IMR-90 (cell line): Measurements from ENCODE around the gene STRA6. TPM values are rescaled to one million over a fixed set of nuclear protein-coding genes. Genes with fewer than 3 reads are reported as not detected.

Experiments used
- ATAC-seq: fragments of 200-7000 bp; cut with Tn5 transposase; 2 replicates; pipeline ENCODE4 v1.9.1; 2020; ENCODE audit warnings: low read depth, mild to moderate bottlenecking, moderate library complexity
- BruUV-seq: library from RNA; stranded (reverse); fragments of 400-500 nt; replicated peaks from 2 replicates; lab custom pipeline; 2021; lab: Mats Ljungman, UMichigan
- CTCF ChIA-PET: fragments of 300-600 bp; formaldehyde crosslinking; extraction: SDS; loops from one replicate; lab custom pipeline; 2021; ENCODE audit warnings: antibody characterized with exemption; lab: Yijun Ruan, JAX
- POLR2A ChIA-PET: fragments of 300-600 bp; sonication (Branson Sonifier 250); formaldehyde crosslinking; loops from one replicate; lab custom pipeline; 2022; ENCODE audit warnings: antibody characterized with exemption; ENCODE audit not compliant: unreplicated experiment; lab: Charles Lee
- DNase-seq: peaks from one replicate; pipeline ENCODE4 v3.0.0; 2013
- H2AFZ ChIP-seq: replicated peaks from 2 replicates; pipeline ENCODE3; 2013; ENCODE audit warnings: low read length, mild to moderate bottlenecking; ENCODE audit not compliant: poor library complexity
- H2AK5ac ChIP-seq: 2 replicates; pipeline ENCODE4 v1.6.1; 2013; ENCODE audit warnings: low read depth, low read length, inconsistent platforms
- H2AK9ac ChIP-seq: replicated peaks from 2 replicates; pipeline ENCODE3; 2013; ENCODE audit warnings: mild to moderate bottlenecking, low read depth, low read length, moderate library complexity; ENCODE audit not compliant: poor library complexity
- H2BK120ac ChIP-seq: 2 replicates; pipeline ENCODE4 v1.6.1; 2013; ENCODE audit warnings: low read depth, low read length, inconsistent platforms
- H2BK15ac ChIP-seq: 3 replicates; pipeline ENCODE4 v1.6.1; 2013; ENCODE audit warnings: low read depth, low read length, inconsistent platforms
- H2BK20ac ChIP-seq: 2 replicates; pipeline ENCODE4 v1.6.1; 2013; ENCODE audit warnings: low read depth, mild to moderate bottlenecking, inconsistent platforms, low read length, moderate library complexity
- H2BK5ac ChIP-seq: 2 replicates; pipeline ENCODE4 v1.6.1; 2013; ENCODE audit warnings: mild to moderate bottlenecking, low read depth, low read length, inconsistent platforms; ENCODE audit not compliant: poor library complexity, severe bottlenecking
- H3K14ac ChIP-seq: replicated peaks from 2 replicates; pipeline ENCODE4 v1.6.1; 2013; ENCODE audit warnings: low read depth, low read length, inconsistent platforms
- H3K18ac ChIP-seq: 2 replicates; pipeline ENCODE4 v1.6.1; 2013; ENCODE audit warnings: low read depth, low read length, control low read depth
- H3K23ac ChIP-seq: 2 replicates; pipeline ENCODE4 v1.6.1; 2013; ENCODE audit warnings: low read depth, low read length, inconsistent platforms
- H3K27ac ChIP-seq: 2 replicates; pipeline ENCODE4 v1.5.1; 2013; ENCODE audit warnings: mild to moderate bottlenecking, control low read depth, low read length; ENCODE audit not compliant: insufficient read depth
- H3K27me3 ChIP-seq: 2 replicates; pipeline ENCODE4 v1.6.1; 2013; ENCODE audit warnings: low read length; ENCODE audit not compliant: control insufficient read depth, insufficient read depth
- H3K36me3 ChIP-seq: 2 replicates; pipeline ENCODE4 v1.6.1; 2013; ENCODE audit warnings: low read length, mixed read lengths; ENCODE audit not compliant: control insufficient read depth, insufficient read depth
- H3K4ac ChIP-seq: 2 replicates; pipeline ENCODE4 v1.6.1; 2013; ENCODE audit warnings: low read depth, low read length, inconsistent platforms
- H3K4me1 ChIP-seq: 2 replicates; pipeline ENCODE4 v1.6.1; 2013; ENCODE audit warnings: low read length, mixed read lengths; ENCODE audit not compliant: control insufficient read depth, insufficient read depth
- H3K4me2 ChIP-seq: 2 replicates; pipeline ENCODE4 v1.6.1; 2013; ENCODE audit warnings: low read depth, mild to moderate bottlenecking, control low read depth, low read length, moderate library complexity
- H3K4me3 ChIP-seq: 2 replicates; pipeline ENCODE4 v1.5.1; 2013; ENCODE audit warnings: low read depth, mild to moderate bottlenecking, control low read depth, low read length, moderate library complexity; ENCODE audit not compliant: insufficient read depth
- H3K56ac ChIP-seq: 2 replicates; pipeline ENCODE4 v1.6.1; 2013; ENCODE audit warnings: low read length, inconsistent platforms; ENCODE audit not compliant: insufficient read depth; ENCODE audit errors: extremely low read depth
- H3K79me1 ChIP-seq, 2 experiments: 2 replicates each; pipeline ENCODE4 v1.6.1; 2013; ENCODE audit warnings: low read length in 2 of 2, inconsistent platforms in 1 of 2, low read depth in 1 of 2
- H3K9ac ChIP-seq: 2 replicates; pipeline ENCODE4 v1.6.1; 2013; ENCODE audit warnings: low read depth, low read length, control low read depth
- H3K9me1 ChIP-seq: 2 replicates; pipeline ENCODE4 v1.6.1; 2013; ENCODE audit warnings: low read length, inconsistent platforms; ENCODE audit not compliant: insufficient read depth
- H3K9me3 ChIP-seq: 2 replicates; pipeline ENCODE4 v1.6.1; 2013; ENCODE audit warnings: low read length; ENCODE audit not compliant: control insufficient read depth, insufficient read depth
- H4K20me1 ChIP-seq: 2 replicates; pipeline ENCODE4 v1.6.1; 2013; ENCODE audit warnings: low read length, inconsistent platforms; ENCODE audit not compliant: insufficient read depth
- H4K5ac ChIP-seq: 2 replicates; pipeline ENCODE4 v1.6.1; 2013; ENCODE audit warnings: mild to moderate bottlenecking, low read depth, low read length, control low read depth
- H4K8ac ChIP-seq, 2 experiments: 2 replicates each; pipeline ENCODE4 v1.6.1; 2013; ENCODE audit warnings: low read depth in 2 of 2, low read length in 2 of 2, control low read depth in 1 of 2, inconsistent platforms in 1 of 2
- H4K91ac ChIP-seq: 2 replicates; pipeline ENCODE4 v1.6.1; 2013; ENCODE audit warnings: low read depth, low read length, inconsistent platforms; ENCODE audit not compliant: insufficient read depth
- BHLHE40 ChIP-seq: fragments of 150-350 bp; IDR thresholded peaks from 2 replicates; pipeline ENCODE4 v1.6.1; 2016; ENCODE audit warnings: mild to moderate bottlenecking, low read depth, low read length
- CEBPB ChIP-seq: IDR thresholded peaks from 2 replicates; pipeline ENCODE4 v1.6.1; 2012; ENCODE audit warnings: low read depth, low read length, improper control_type of control experiment
- CTCF ChIP-seq: conservative IDR thresholded peaks from 2 replicates; pipeline ENCODE4 v1.5.1; 2012; ENCODE audit warnings: mild to moderate bottlenecking, low read depth, low read length, improper control_type of control experiment
- ELK1 ChIP-seq: fragments of 150-350 bp; IDR thresholded peaks from 2 replicates; pipeline ENCODE4 v1.6.1; 2016; ENCODE audit warnings: low read depth, mild to moderate bottlenecking, low read length, moderate library complexity, borderline replicate concordance
- FOS ChIP-seq: fragments of 150-350 bp; IDR thresholded peaks from 2 replicates; pipeline ENCODE4 v1.6.1; 2016; ENCODE audit warnings: low read depth, low read length
- MAFK ChIP-seq: IDR thresholded peaks from 2 replicates; pipeline ENCODE4 v1.6.1; 2012; ENCODE audit warnings: low read depth, low read length, improper control_type of control experiment
- MAZ ChIP-seq: IDR thresholded peaks from 2 replicates; pipeline ENCODE4 v1.6.1; 2012; ENCODE audit warnings: low read depth, mild to moderate bottlenecking, low read length, improper control_type of control experiment, moderate library complexity, borderline replicate concordance
- MXI1 ChIP-seq: IDR thresholded peaks from 2 replicates; pipeline ENCODE4 v1.6.1; 2012; ENCODE audit warnings: low read depth, mild to moderate bottlenecking, low read length, moderate library complexity, borderline replicate concordance
- NFE2L2 ChIP-seq: fragments of 150-350 bp; IDR thresholded peaks from 2 replicates; pipeline ENCODE4 v1.6.1; 2016; ENCODE audit warnings: low read depth, mild to moderate bottlenecking, low read length
- POLR2A ChIP-seq: IDR thresholded peaks from 2 replicates; pipeline ENCODE4 v1.6.1; 2012; ENCODE audit warnings: mild to moderate bottlenecking, low read depth, low read length
- RAD21 ChIP-seq: IDR thresholded peaks from 2 replicates; pipeline ENCODE4 v1.6.1; 2012; ENCODE audit warnings: low read length, improper control_type of control experiment
- RCOR1 ChIP-seq: IDR thresholded peaks from 2 replicates; pipeline ENCODE4 v1.6.1; 2012; ENCODE audit warnings: mild to moderate bottlenecking, low read length, improper control_type of control experiment; ENCODE audit not compliant: insufficient replicate concordance
- RFX5 ChIP-seq: IDR thresholded peaks from 2 replicates; pipeline ENCODE4 v1.8.0; 2012; ENCODE audit warnings: low read depth, mild to moderate bottlenecking, low read length, moderate library complexity
- USF2 ChIP-seq: fragments of 150-350 bp; IDR thresholded peaks from 2 replicates; pipeline ENCODE4 v1.6.1; 2017; ENCODE audit warnings: mild to moderate bottlenecking, antibody characterized with exemption, low read length, low read depth
- WGBS, 2 experiments: methylation state at CpG; one replicate each; pipeline versions ENCODE4 v1.1.5 to v1.1.7; 2013; ENCODE audit warnings: missing lambda C conversion rate in 2 of 2; ENCODE audit not compliant: insufficient read length in 1 of 2; ENCODE audit errors: extremely low coverage in 2 of 2; 5-methylcytosine and 5-hydroxymethylcytosine counted together
- dilution Hi-C: fragments of 300-500 bp; cut with HindIII; formaldehyde crosslinking; loops from one replicate; pipeline ENCODE4 v1.14.3; 2018; ENCODE audit warnings: low sequenced_read_pairs; ENCODE audit not compliant: unreplicated experiment
- in situ Hi-C: fragments of 300-500 bp; cut with MboI; formaldehyde crosslinking; loops from 3 replicates; pipeline ENCODE4 v1.14.3; 2019; ENCODE audit warnings: low sequenced_read_pairs, inconsistent platforms, mixed read lengths
- intact Hi-C: fragments of 100-400 bp; cut with micrococcal nuclease; formaldehyde crosslinking; loops from 2 replicates; pipeline ENCODE4 v1.10.0; 2022
- polyA plus RNA-seq, 3 experiments: library from polyadenylated mRNA; depleted of rRNA; stranded (reverse); fragments of >200 nt; gene quantifications; 2 replicates each; pipeline ENCODE4 v1.2.3, GENCODE V29; 2012; ENCODE audit warnings: low replicate concordance in 1 of 3
- total RNA-seq: library from RNA; depleted of rRNA; stranded (reverse); fragments of >200 nt; gene quantifications from 2 replicates; pipeline ENCODE4 v1.2.3, GENCODE V29; 2012

The STRA6 gene
- total and polyA plus RNA-seq, 2 of the 4 experiments (the other 2 are of a cell fraction), result 0.17 TPM; not detected in 1

GRCh38 chr15:74137537-74137894 lies 65.1 kb downstream of the STRA6 start:
- in situ Hi-C loops, result no loop called here
- no peak overlapping the region for H4K91ac ChIP-seq
- peaks cover 75% of the 10 kb centered on the region for H3K27me3 ChIP-seq
- no peak overlapping the region for H2AK5ac ChIP-seq
- H3K79me1 ChIP-seq, result no peaks in the 10 kb centered on the region
- ATAC-seq (no peak), DNase-seq (no peak)
- H2BK20ac ChIP-seq, result no peak overlapping the region
- CTCF ChIA-PET, result interaction anchor here (0.6 kb wide), 1 partner anchor 187 kb away, joined by 3 read pairs; no protein-coding TSS in a partner anchor
- H4K5ac ChIP-seq, result no peak overlapping the region
- no peak overlapping the region for H2BK120ac ChIP-seq
- no peak overlapping the region for H3K4me3 ChIP-seq
- no peak overlapping the region for H3K4me2 ChIP-seq
- H2AFZ ChIP-seq, result no peak overlapping the region
- H3K23ac ChIP-seq, result no peak overlapping the region
- H3K14ac ChIP-seq, result no peak overlapping the region
- H3K36me3 ChIP-seq, result no peaks in the 10 kb centered on the region
- H3K18ac ChIP-seq, result no peak overlapping the region
- POLR2A ChIA-PET, result no interaction called here
- H2BK5ac ChIP-seq, result no peak overlapping the region
- TF ChIP-seq CEBPB (no peak), USF2 (no peak), POLR2A (no peak), FOS (no peak), RCOR1 (no peak), BHLHE40 (no peak), MAFK (no peak), ELK1 (no peak), MXI1 (no peak), CTCF (no peak), MAZ (no peak), RAD21 (no peak), NFE2L2 (no peak), RFX5 (no peak)
- H4K8ac ChIP-seq, result no peak overlapping the region
- H3K9me1 ChIP-seq, result no peaks in the 10 kb centered on the region; the same call in none of the 2 replicates
- H3K4me1 ChIP-seq, result no peaks in the 10 kb centered on the region; the same call in 1 of the 2 replicates
- H3K27ac ChIP-seq, result no peak overlapping the region
- H3K56ac ChIP-seq, result no peak overlapping the region
- H4K20me1 ChIP-seq, result peaks cover 12% of the 10 kb centered on the region; the same call in 1 of the 2 replicates
- peaks cover 8% of the 10 kb centered on the region for H3K9me3 ChIP-seq
- H3K9ac ChIP-seq, result no peak overlapping the region
- BruUV-seq, result no TSS peak
- no peak overlapping the region for H3K4ac ChIP-seq
- no peak overlapping the region for H2BK15ac ChIP-seq
- intact Hi-C loops, result no loop called here
- dilution Hi-C loops, result no loop called here
- H2AK9ac ChIP-seq, result no peak overlapping the region
- no CpG with 5 or more reads among the region's 2 CpGs for WGBS, 2 experiments
